Natural killer cell (primary cell): ENCODE results near the gene VEZT. TPM values are rescaled to one million over a fixed set of nuclear protein-coding genes. Genes with fewer than 3 reads are reported as not detected.

Experiments
- ATAC-seq, 3 donors: fragments of 150-1000 bp in 2 of 3; fragments of 200-7000 bp in 1 of 3; cut with Tn5 transposase; 1 replicate in 1 of 3; 2 replicates in 2 of 3; pipeline ENCODE4 v1.10.0; 2021; ENCODE audit warnings: mild to moderate bottlenecking in 2 of 3, moderate library complexity in 2 of 3
- DNase-seq, 2 donors: peaks; one replicate each; pipeline versions ENCODE4 v3.0.0 to v3.0.0-alpha.2; 2013 to 2021; ENCODE audit warnings: mixed read lengths in 1 of 2
- H3K27ac ChIP-seq: one replicate; pipeline ENCODE4 v1.5.1; 2013; ENCODE audit warnings: mild to moderate bottlenecking, low read length
- H3K27me3 ChIP-seq: one replicate; pipeline ENCODE4 v1.6.1; 2013; ENCODE audit warnings: low read length; ENCODE audit not compliant: control insufficient read depth, insufficient read depth
- H3K36me3 ChIP-seq: one replicate; pipeline ENCODE4 v1.6.1; 2013; ENCODE audit warnings: low read length; ENCODE audit not compliant: control insufficient read depth, insufficient read depth
- H3K4me1 ChIP-seq: one replicate; pipeline ENCODE4 v1.6.1; 2013; ENCODE audit warnings: low read length; ENCODE audit not compliant: control insufficient read depth, insufficient read depth
- H3K4me3 ChIP-seq: one replicate; pipeline ENCODE4 v1.5.1; 2013; ENCODE audit warnings: low read length
- H3K9me3 ChIP-seq: one replicate; pipeline ENCODE4 v1.6.1; 2013; ENCODE audit warnings: low read length; ENCODE audit not compliant: control insufficient read depth, insufficient read depth
- H3K27ac Mint-ChIP-seq, 2 donors: one replicate each; pipeline ENCODE4 v1.8.0; 2022; ENCODE audit warnings: mild to moderate bottlenecking in 2 of 2, mixed read lengths in 2 of 2, moderate library complexity in 1 of 2
- H3K27me3 Mint-ChIP-seq, 2 donors: one replicate each; pipeline ENCODE4 v1.8.0; 2022; ENCODE audit warnings: low read depth in 2 of 2, mixed read lengths in 2 of 2
- H3K36me3 Mint-ChIP-seq: one replicate; pipeline ENCODE4 v1.8.0; 2022; ENCODE audit warnings: mixed read lengths
- H3K4me1 Mint-ChIP-seq, 2 donors: one replicate each; pipeline ENCODE4 v1.8.0; 2022; ENCODE audit warnings: mixed read lengths in 2 of 2
- H3K4me3 Mint-ChIP-seq: one replicate; pipeline ENCODE4 v1.8.0; 2022; ENCODE audit warnings: mild to moderate bottlenecking, moderate library complexity, mixed read lengths
- H3K9me3 Mint-ChIP-seq, 2 donors: one replicate each; pipeline ENCODE4 v1.8.0; 2022; ENCODE audit warnings: mixed read lengths in 2 of 2
- WGBS: methylation state at CpG from one replicate; pipeline ENCODE4 v1.1.7; 2013; ENCODE audit warnings: missing lambda C conversion rate; ENCODE audit not compliant: insufficient coverage; 5-methylcytosine and 5-hydroxymethylcytosine counted together
- intact Hi-C: fragments of 100-400 bp; cut with micrococcal nuclease; formaldehyde crosslinking; loops from one replicate; pipeline ENCODE4 v1.14.2; 2022
- total RNA-seq, 4 donors: library from RNA; stranded (reverse); fragments of 120-200 nt in 1 of 4; gene quantifications; one replicate each; pipeline versions ENCODE4 v1.2.3 to v1.2.4, GENCODE V29; 2013 to 2022
- TF ChIP-seq, protein P1 (sequence below): fragments of 200-600 bp; IDR thresholded peaks from one replicate; pipeline ENCODE4 v1.8.0; 2022; ENCODE audit warnings: antibody characterized with exemption

The VEZT gene
- total RNA-seq, 3 donors from 2014 or later (not counting 1 experiment from before 2014, with no cell fraction given): 32.7 to 37.0 (median 35.1) TPM

DNA sequence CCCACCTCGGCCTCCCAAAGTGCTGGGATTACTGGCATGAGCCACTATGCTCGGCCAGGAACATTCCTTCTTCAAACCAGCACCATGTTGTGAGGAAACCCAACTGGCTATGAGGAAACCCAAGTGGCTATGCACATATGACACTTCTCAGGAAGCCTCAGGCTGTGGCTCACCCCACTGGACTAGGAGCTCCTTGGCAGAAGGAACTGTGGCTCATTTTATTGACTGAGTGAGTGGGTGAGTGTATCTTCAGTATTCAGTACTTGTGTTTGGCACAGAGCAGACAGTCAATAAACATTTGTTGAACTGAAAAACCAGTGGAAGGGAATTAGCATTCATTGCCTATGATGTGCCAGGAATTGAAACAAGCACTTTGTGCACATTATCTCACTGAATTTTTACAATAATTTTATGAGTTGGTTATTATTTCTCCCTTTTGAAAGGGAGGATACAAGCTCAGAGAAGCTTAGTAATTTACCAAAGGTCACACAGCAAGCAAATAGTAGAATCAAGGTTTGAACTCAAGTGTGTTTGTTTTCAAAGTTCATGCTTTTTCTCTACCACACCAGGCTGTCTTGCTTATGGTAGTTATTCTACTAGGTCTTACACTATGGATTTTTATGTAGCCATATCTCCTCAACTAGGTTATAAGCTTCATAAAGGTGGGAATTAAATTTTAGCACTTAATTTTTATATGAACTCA, 121.6 kb downstream of the VEZT start:
- Mint-ChIP-seq H3K36me3 (no peaks in the 10 kb centered on the region), H3K9me3 (no peaks in the 10 kb centered on the region), H3K27me3 (peaks cover 0 to 6% of the 10 kb centered on the region in 2 donors), H3K4me3 (no peak overlapping the region), H3K27ac (no peak overlapping the region), H3K4me1 (no peaks in the 10 kb centered on the region)
- Histone ChIP-seq H3K9me3 (no peaks in the 10 kb centered on the region), H3K4me3 (no peak overlapping the region), H3K36me3 (no peaks in the 10 kb centered on the region), H3K4me1 (no peaks in the 10 kb centered on the region), H3K27me3 (no peaks in the 10 kb centered on the region), H3K27ac (no peak overlapping the region)
- DNase-seq (no peak), ATAC-seq (no peak)
- TF ChIP-seq, protein P1, sequence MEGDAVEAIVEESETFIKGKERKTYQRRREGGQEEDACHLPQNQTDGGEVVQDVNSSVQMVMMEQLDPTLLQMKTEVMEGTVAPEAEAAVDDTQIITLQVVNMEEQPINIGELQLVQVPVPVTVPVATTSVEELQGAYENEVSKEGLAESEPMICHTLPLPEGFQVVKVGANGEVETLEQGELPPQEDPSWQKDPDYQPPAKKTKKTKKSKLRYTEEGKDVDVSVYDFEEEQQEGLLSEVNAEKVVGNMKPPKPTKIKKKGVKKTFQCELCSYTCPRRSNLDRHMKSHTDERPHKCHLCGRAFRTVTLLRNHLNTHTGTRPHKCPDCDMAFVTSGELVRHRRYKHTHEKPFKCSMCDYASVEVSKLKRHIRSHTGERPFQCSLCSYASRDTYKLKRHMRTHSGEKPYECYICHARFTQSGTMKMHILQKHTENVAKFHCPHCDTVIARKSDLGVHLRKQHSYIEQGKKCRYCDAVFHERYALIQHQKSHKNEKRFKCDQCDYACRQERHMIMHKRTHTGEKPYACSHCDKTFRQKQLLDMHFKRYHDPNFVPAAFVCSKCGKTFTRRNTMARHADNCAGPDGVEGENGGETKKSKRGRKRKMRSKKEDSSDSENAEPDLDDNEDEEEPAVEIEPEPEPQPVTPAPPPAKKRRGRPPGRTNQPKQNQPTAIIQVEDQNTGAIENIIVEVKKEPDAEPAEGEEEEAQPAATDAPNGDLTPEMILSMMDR: no peak
- 89% methylated on average over 2 of the region's 2 CpGs for WGBS
- intact Hi-C loops: no loop called here

DNA sequence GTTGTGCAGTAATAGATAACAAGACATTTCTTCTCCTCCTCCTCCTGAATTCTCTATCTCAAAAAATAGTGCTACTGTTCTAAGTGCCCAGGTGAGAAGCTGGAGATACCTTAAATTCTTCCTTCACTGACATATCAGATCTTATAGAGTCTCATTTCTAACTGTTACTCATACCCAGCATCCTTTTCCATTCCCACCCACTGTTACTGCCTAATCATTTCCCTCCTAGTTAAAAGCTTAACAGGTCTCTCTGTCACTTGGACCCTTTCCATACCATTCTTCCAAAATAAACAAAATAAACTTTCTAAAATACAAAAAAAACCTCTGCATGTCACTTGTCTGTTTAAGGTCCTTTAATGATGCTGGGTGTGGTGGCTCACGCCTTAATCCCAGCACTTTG, 124.4 kb downstream of the VEZT start:
- Mint-ChIP-seq H3K27ac (no peak overlapping the region), H3K27me3 (peaks cover 0 to 6% of the 10 kb centered on the region in 2 donors), H3K4me3 (no peak overlapping the region), H3K4me1 (no peaks in the 10 kb centered on the region), H3K9me3 (no peaks in the 10 kb centered on the region), H3K36me3 (no peaks in the 10 kb centered on the region)
- H3K36me3 ChIP-seq: no peaks in the 10 kb centered on the region
- no peak overlapping the region for H3K27ac ChIP-seq
- TF ChIP-seq, protein P1: no peak
- DNase-seq (no peak), ATAC-seq (no peak)
- H3K27me3 ChIP-seq: no peaks in the 10 kb centered on the region
- intact Hi-C loops: no loop called here
- no peaks in the 10 kb centered on the region for H3K4me1 ChIP-seq
- no peaks in the 10 kb centered on the region for H3K9me3 ChIP-seq
- 100% methylated on average over 1 of the region's 1 CpG for WGBS
- H3K4me3 ChIP-seq: no peak overlapping the region

DNA sequence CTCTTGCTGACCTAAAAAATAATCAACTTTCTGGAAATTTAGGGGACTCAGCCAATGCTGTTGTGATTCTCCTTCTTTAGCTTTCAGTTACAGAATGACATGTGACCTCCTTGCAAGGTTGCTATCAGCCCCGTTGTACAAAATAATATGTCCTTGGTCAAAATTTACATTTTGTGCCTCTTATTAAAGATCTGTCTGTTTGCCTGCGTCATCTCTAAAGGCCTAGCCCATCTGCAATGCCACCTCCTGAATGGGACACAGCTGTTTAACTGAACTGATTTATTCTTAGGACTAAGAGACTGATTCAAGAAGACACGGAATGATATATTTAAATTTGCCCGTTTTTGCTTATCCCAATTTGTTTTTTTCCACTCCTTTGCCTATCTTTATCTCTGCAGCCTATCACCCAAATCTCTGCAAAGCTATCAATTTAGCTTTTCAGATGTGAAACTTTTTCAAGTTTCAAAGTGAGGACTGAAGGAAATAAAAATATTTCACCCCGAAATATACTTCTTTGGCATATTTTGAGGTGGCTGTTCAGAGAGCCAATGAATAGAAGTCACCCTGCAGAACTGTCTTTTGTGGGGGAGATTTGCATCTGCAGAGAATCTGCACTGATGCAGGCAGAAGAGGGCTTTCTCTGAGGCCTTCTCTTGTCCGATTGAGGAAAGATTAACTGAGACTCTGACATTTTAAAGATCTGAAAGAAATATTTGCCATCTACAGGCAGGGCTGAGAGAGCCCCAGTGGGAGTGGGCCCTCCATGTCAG, 126.0 kb downstream of the VEZT start:
- 86% methylated on average over 6 of the region's 6 CpGs for WGBS
- DNase-seq (no peak), ATAC-seq (no peak)
- Histone ChIP-seq H3K27me3 (no peaks in the 10 kb centered on the region), H3K4me3 (no peak overlapping the region), H3K36me3 (no peaks in the 10 kb centered on the region), H3K27ac (no peak overlapping the region), H3K9me3 (no peaks in the 10 kb centered on the region), H3K4me1 (no peaks in the 10 kb centered on the region)
- no peak overlapping the region for H3K27ac Mint-ChIP-seq
- H3K9me3 Mint-ChIP-seq: no peaks in the 10 kb centered on the region
- H3K27me3 Mint-ChIP-seq: peaks cover 0 to 5% of the 10 kb centered on the region in 2 donors
- TF ChIP-seq, protein P1: no peak
- no peak overlapping the region for H3K4me3 Mint-ChIP-seq
- intact Hi-C loops: no loop called here
- H3K36me3 Mint-ChIP-seq: no peaks in the 10 kb centered on the region
- H3K4me1 Mint-ChIP-seq: no peaks in the 10 kb centered on the region
